ENCODE data around the gene FN1.

FN1 gene

GRCh38 chr2:215435870-215436704, at the start of gene FN1:
TSS of gene FN1 (minus strand) at chr2:215436068. CDS start at chr2:215435802, 266 bp downstream.
- peak; percentile 40 for DNase-seq (ENCODE audit: insufficient read length, low spot score)

GRCh38 chr2:215485032-215485431, 49.2 kb upstream of the FN1 start:
- no peak for FAIRE-seq
- DNase-seq (ENCODE audit: insufficient read length, low spot score) = no peak

More at GRCh38 chr2:215435870-215436704, at the start of gene FN1:
- FAIRE-seq = peak; percentile 8

- no peak for DNase-seq (ENCODE audit: insufficient read length, low spot score)
- FAIRE-seq = no peak
Observed at GRCh38 chr2:215484570-215484969, 48.7 kb upstream of the FN1 start.

GRCh38 chr2:215483431-215483830, 47.6 kb upstream of the FN1 start:
- FAIRE-seq (no peak), DNase-seq (ENCODE audit: insufficient read length, low spot score) (no peak)

GRCh38 chr2:215479536-215480240, 43.8 kb upstream of the FN1 start:
- no peak for FAIRE-seq
- DNase-seq (ENCODE audit: insufficient read length, low spot score) = no peak

- DNase-seq (ENCODE audit: insufficient read length, low spot score) (no peak), FAIRE-seq (no peak)
Observed at GRCh38 chr2:215479121-215479520, 43.3 kb upstream of the FN1 start.

GRCh38 chr2:215476424-215476823, 40.6 kb upstream of the FN1 start:
- DNase-seq (ENCODE audit: insufficient read length, low spot score) (no peak), FAIRE-seq (no peak)

- no peak for FAIRE-seq
Observed at GRCh38 chr2:215466097-215466909, 30.4 kb upstream of the FN1 start.

GRCh38 chr2:215465256-215465655, 29.4 kb upstream of the FN1 start:
- DNase-seq (ENCODE audit: insufficient read length, low spot score) (no peak), FAIRE-seq (no peak)

More at GRCh38 chr2:215466097-215466909, 30.4 kb upstream of the FN1 start:
- no peak for DNase-seq (ENCODE audit: insufficient read length, low spot score)

- DNase-seq (ENCODE audit: insufficient read length, low spot score) (no peak), FAIRE-seq (no peak)
Observed at GRCh38 chr2:215461836-215462532, 26.1 kb upstream of the FN1 start.

GRCh38 chr2:215460682-215461382, 25.0 kb upstream of the FN1 start:
- no peak for DNase-seq (ENCODE audit: insufficient read length, low spot score)
- no peak for FAIRE-seq

- FAIRE-seq (no peak), DNase-seq (ENCODE audit: insufficient read length, low spot score) (no peak)
Observed at GRCh38 chr2:215455958-215456357, 20.1 kb upstream of the FN1 start.

GRCh38 chr2:215454519-215455246, 18.8 kb upstream of the FN1 start:
- FAIRE-seq (peak; percentile 71), DNase-seq (ENCODE audit: insufficient read length, low spot score) (no peak)

GRCh38 chr2:215452725-215453124, 16.9 kb upstream of the FN1 start:
- FAIRE-seq (no peak), DNase-seq (ENCODE audit: insufficient read length, low spot score) (no peak)

- FAIRE-seq = no peak
- no peak for DNase-seq (ENCODE audit: insufficient read length, low spot score)
Observed at GRCh38 chr2:215451012-215451756, 15.3 kb upstream of the FN1 start.

- FAIRE-seq (no peak), DNase-seq (ENCODE audit: insufficient read length, low spot score) (no peak)
Observed at GRCh38 chr2:215450188-215451011, 14.5 kb upstream of the FN1 start.

GRCh38 chr2:215447673-215448081, 11.8 kb upstream of the FN1 start:
- FAIRE-seq = no peak

GRCh38 chr2:215447056-215447455, 11.2 kb upstream of the FN1 start:
- DNase-seq (ENCODE audit: insufficient read length, low spot score) (no peak), FAIRE-seq (no peak)

More at GRCh38 chr2:215447673-215448081, 11.8 kb upstream of the FN1 start:
- DNase-seq (ENCODE audit: insufficient read length, low spot score) = no peak

Data from GM19239 (cell line).